Stomach (tissue), 9 donors: ENCODE results near the gene LSR. TPM values are rescaled to one million over a fixed set of nuclear protein-coding genes. Genes with fewer than 3 reads are reported as not detected.

ENCODE experiments used
- DNase-seq, 2 donors: peaks; one replicate each; pipeline versions ENCODE4 v3.0.0 to v3.0.0-alpha.2; 2013 to 2019
- H3K27ac ChIP-seq, 5 donors: fragments of 200-600 bp in 4 of 5; sonication (generic) in 4 of 5; one replicate each; pipeline ENCODE4 v1.5.1; 2013 to 2019; ENCODE audit warnings: mild to moderate bottlenecking in 1 of 5, moderate library complexity in 1 of 5
- H3K27me3 ChIP-seq, 3 donors: fragments of 200-600 bp; sonication (generic); one replicate each; pipeline ENCODE4 v1.5.1; 2017 to 2019; ENCODE audit warnings: mixed run types in 1 of 3
- H3K36me3 ChIP-seq, 4 donors: fragments of 200-600 bp; sonication (generic); 1 replicate in 3 of 4; 2 replicates in 1 of 4; pipeline ENCODE4 v1.5.1; 2016 to 2019
- H3K4me1 ChIP-seq, 4 donors: fragments of 200-600 bp; sonication (generic); one replicate each; pipeline ENCODE4 v1.5.1; 2016 to 2019
- H3K4me3 ChIP-seq, 4 donors: fragments of 200-600 bp; sonication (generic) in 3 of 4; one replicate each; pipeline ENCODE4 v1.5.1; 2016 to 2019; ENCODE audit warnings: mild to moderate bottlenecking in 1 of 4
- H3K9me3 ChIP-seq, 4 donors: fragments of 200-600 bp; sonication (generic); one replicate each; pipeline ENCODE4 v1.5.1; 2016 to 2019
- CTCF ChIP-seq, 7 experiments: fragments of 450-650 bp in 4 of 7; fragments of 200-600 bp in 3 of 7; sonication (generic) in 3 of 7; IDR thresholded peaks; one replicate each; pipeline ENCODE4 v1.5.1; 2016 to 2019; ENCODE audit warnings: antibody characterized with exemption in 7 of 7, control low read depth in 2 of 7, mild to moderate bottlenecking in 1 of 7
- EP300 ChIP-seq: sonication (generic); formaldehyde crosslinking; IDR thresholded peaks from one replicate; pipeline ENCODE4 v1.6.1; 2017; ENCODE audit warnings: antibody characterized with exemption
- POLR2A ChIP-seq, 4 donors: fragments of 450-650 bp; IDR thresholded peaks; one replicate each; pipeline ENCODE4 v1.6.1; 2016; ENCODE audit warnings: antibody characterized with exemption in 4 of 4, control low read depth in 2 of 4, mild to moderate bottlenecking in 1 of 4, moderate library complexity in 1 of 4
- POLR2AphosphoS5 ChIP-seq, 3 donors: sonication (generic); formaldehyde crosslinking; IDR thresholded peaks; one replicate each; pipeline ENCODE4 v1.6.1; 2016; ENCODE audit warnings: antibody characterized with exemption in 3 of 3
- WGBS, 5 donors: extraction: QIAGEN DNeasy Blood & Tissue Kit in 3 of 5; methylation state at CpG; one replicate each; pipeline versions ENCODE4 v1.1.5 to v1.1.7; 2013 to 2018; 5-methylcytosine and 5-hydroxymethylcytosine counted together
- intact Hi-C: fragments of 100-400 bp; cut with DNase I; formaldehyde crosslinking; loops from one replicate; pipeline ENCODE4 v1.15.1; 2023; ENCODE audit warnings: low total_unique reads
- polyA plus RNA-seq, 3 donors: library from polyadenylated mRNA; stranded (reverse); fragments of 200-250 nt; gene quantifications; one replicate each; pipeline ENCODE4 v1.2.3, GENCODE V29; 2013
- total RNA-seq, 5 donors: library from RNA; depleted of rRNA; stranded (reverse); fragments of >200 nt; gene quantifications; one replicate each; pipeline versions ENCODE4 v1.1.0 to v1.2.3, GENCODE V29; 2014 to 2016
- donor health status: healthy with polysubstance abuse.
- donor health status: Bipolar disorder and iron deficiency.
- donor health status: healthy.

Gene LSR
- total and polyA plus RNA-seq, 8 donors = 17.9 to 174 (median 78.6) TPM

GRCh38 chr19:35272954-35273649 lies 24.3 kb downstream of the LSR start:
- 80 to 88% (median 84%) methylated on average over 10 of the region's 10 CpGs for whole genome bisulfite sequencing, 5 donors
- Histone ChIP-seq H3K4me1 (peaks cover 7 to 35% (median 21%) of the 10 kb centered on the region in 4 donors), H3K27me3 (no peaks in the 10 kb centered on the region), H3K36me3 (peaks cover 49 to 81% (median 80%) of the 10 kb centered on the region in 4 donors), H3K9me3 (no peaks in the 10 kb centered on the region), H3K27ac (peak overlapping the region in 1 of 5 donors; percentile 2), H3K4me3 (no peak overlapping the region)
- TF ChIP-seq EP300 (no peak), POLR2A (IDR thresholded peaks at IDR 0.05) (no peak), POLR2AphosphoS5 (IDR thresholded peaks at IDR 0.05) (no peak), CTCF (IDR thresholded peaks at IDR 0.05) (no peak)
- intact Hi-C loops = no loop called here
- no peak for DNase-seq

GRCh38 chr19:35273686-35274259 lies 25.0 kb downstream of the LSR start:
- intact Hi-C loops = no loop called here
- DNase-seq = no peak
- peaks cover 7 to 35% (median 21%) of the 10 kb centered on the region in 4 donors for H3K4me1 ChIP-seq
- 60 to 78% (median 72%) methylated on average over 13 to 14 of the region's 14 CpGs for WGBS, 5 donors
- H3K27me3 ChIP-seq = no peaks in the 10 kb centered on the region
- no peak overlapping the region for H3K4me3 ChIP-seq
- H3K27ac ChIP-seq = no peak overlapping the region
- H3K9me3 ChIP-seq = no peaks in the 10 kb centered on the region
- TF ChIP-seq CTCF (IDR thresholded peaks at IDR 0.05) (no peak), EP300 (no peak), POLR2AphosphoS5 (IDR thresholded peaks at IDR 0.05) (no peak)
- H3K36me3 ChIP-seq = peaks cover 55 to 88% (median 87%) of the 10 kb centered on the region in 4 donors

GRCh38 chr19:35274323-35274722 lies 25.5 kb downstream of the LSR start:
- peaks cover 61 to 93% (median 93%) of the 10 kb centered on the region in 4 donors for H3K36me3 ChIP-seq
- H3K4me3 ChIP-seq = no peak overlapping the region
- H3K9me3 ChIP-seq = no peaks in the 10 kb centered on the region
- no peak for TF ChIP-seq POLR2A (IDR thresholded peaks at IDR 0.05)
- no peak for TF ChIP-seq CTCF (IDR thresholded peaks at IDR 0.05)
- no peak for TF ChIP-seq POLR2AphosphoS5 (IDR thresholded peaks at IDR 0.05)
- DNase-seq = no peak
- H3K27ac ChIP-seq = no peak overlapping the region
- intact Hi-C loops = no loop called here
- H3K27me3 ChIP-seq = no peaks in the 10 kb centered on the region
- 75 to 85% (median 80%) methylated on average over 5 of the region's 5 CpGs for WGBS, 5 donors
- peaks cover 7 to 35% (median 21%) of the 10 kb centered on the region in 4 donors for H3K4me1 ChIP-seq

- intact Hi-C loops = no loop called here
- Histone ChIP-seq H3K27me3 (no peaks in the 10 kb centered on the region), H3K4me3 (no peak overlapping the region), H3K27ac (no peak overlapping the region), H3K4me1 (peaks cover 2 to 32% (median 7%) of the 10 kb centered on the region in 4 donors), H3K9me3 (no peaks in the 10 kb centered on the region), H3K36me3 (peaks cover 45 to 86% (median 81%) of the 10 kb centered on the region in 4 donors)
- WGBS, 5 donors = 94 to 95% (median 94%) methylated on average over 28 of the region's 28 CpGs
- TF ChIP-seq EP300 = no peak
- TF ChIP-seq POLR2AphosphoS5 (IDR thresholded peaks at IDR 0.05) = no peak
- no peak for TF ChIP-seq POLR2A (IDR thresholded peaks at IDR 0.05)
- no peak for TF ChIP-seq CTCF (IDR thresholded peaks at IDR 0.05)
- no peak for DNase-seq
These were observed 28.0 kb downstream of the LSR start for GRCh38 chr19:35276706-35277281.
